NT2/D1 (cell line): ENCODE data around the gene ABAT.

ENCODE experiments used
- DNase-seq: peaks from one replicate; pipeline ENCODE4 v3.0.0-alpha.2; 2011; ENCODE audit warnings: low read depth, low spot score
- H3K27me3 ChIP-seq: 2 replicates; pipeline ENCODE4 v1.6.0; 2011; ENCODE audit warnings: mild to moderate bottlenecking; ENCODE audit not compliant: insufficient read length, insufficient read depth
- H3K36me3 ChIP-seq: 2 replicates; pipeline ENCODE4 v1.6.1; 2011; ENCODE audit warnings: mild to moderate bottlenecking, low read length, mixed read lengths; ENCODE audit not compliant: insufficient read depth, insufficient read length
- H3K4me1 ChIP-seq: 2 replicates; pipeline ENCODE4 v1.5.1; 2011; ENCODE audit not compliant: insufficient read depth, insufficient read length
- H3K4me3 ChIP-seq: 2 replicates; pipeline ENCODE4 v1.5.1; 2011; ENCODE audit warnings: low read depth; ENCODE audit not compliant: insufficient read length
- H3K9ac ChIP-seq: 2 replicates; pipeline ENCODE4 v1.6.0; 2011; ENCODE audit warnings: low read depth; ENCODE audit not compliant: insufficient read length
- H3K9me3 ChIP-seq: 2 replicates; pipeline ENCODE4 v1.5.1; 2011; ENCODE audit warnings: mild to moderate bottlenecking, low read length; ENCODE audit not compliant: insufficient read depth
- SUZ12 ChIP-seq: IDR thresholded peaks from 2 replicates; pipeline ENCODE4 v1.6.1; 2011; ENCODE audit not compliant: insufficient read length, insufficient read depth; ENCODE audit errors: extremely low read depth
- YY1 ChIP-seq: IDR thresholded peaks from 2 replicates; pipeline ENCODE4 v1.6.1; 2011; ENCODE audit not compliant: insufficient read length, insufficient read depth
- ZNF274 ChIP-seq: IDR thresholded peaks from 2 replicates; pipeline ENCODE4 v1.6.1; 2011; ENCODE audit warnings: mild to moderate bottlenecking, low read depth, low read length

ABAT gene

GRCh38 chr16:8806272-8806983, 132.0 kb downstream of the ABAT start:
- TF ChIP-seq ZNF274 (no peak), YY1 (no peak), SUZ12 (no peak)
- Histone ChIP-seq H3K4me3 (no peak overlapping the region), H3K36me3 (peaks cover 100% of the 10 kb centered on the region), H3K9me3 (no peaks in the 10 kb centered on the region), H3K9ac (no peak overlapping the region), H3K4me1 (no peaks in the 10 kb centered on the region), H3K27me3 (no peaks in the 10 kb centered on the region)
- no peak for DNase-seq

DNA sequence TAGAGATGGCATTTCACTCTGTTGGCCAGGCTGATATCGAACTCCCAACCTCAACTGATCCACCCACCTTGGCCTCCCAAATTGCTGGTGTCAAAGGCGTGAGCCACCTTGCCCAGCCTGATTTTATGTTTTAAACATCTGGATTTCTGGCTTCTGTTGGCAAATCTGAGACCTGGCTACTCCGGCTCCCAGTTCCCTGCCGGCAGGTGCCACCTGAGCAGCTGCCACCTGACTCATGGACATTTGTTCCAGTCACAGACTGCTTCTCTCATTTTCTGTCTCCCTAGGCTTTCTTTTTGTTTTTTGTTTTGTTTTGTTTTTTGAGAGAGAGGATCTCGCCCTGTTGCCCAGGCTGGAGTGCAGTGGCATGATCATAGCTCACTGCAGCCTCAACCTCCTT, 132.8 kb downstream of the ABAT start:
- Histone ChIP-seq H3K9ac (no peak overlapping the region), H3K9me3 (no peaks in the 10 kb centered on the region), H3K27me3 (no peaks in the 10 kb centered on the region), H3K4me1 (no peaks in the 10 kb centered on the region), H3K4me3 (no peak overlapping the region), H3K36me3 (peaks cover 100% of the 10 kb centered on the region)
- no peak for DNase-seq
- TF ChIP-seq SUZ12 (no peak), YY1 (no peak), ZNF274 (no peak)

DNA sequence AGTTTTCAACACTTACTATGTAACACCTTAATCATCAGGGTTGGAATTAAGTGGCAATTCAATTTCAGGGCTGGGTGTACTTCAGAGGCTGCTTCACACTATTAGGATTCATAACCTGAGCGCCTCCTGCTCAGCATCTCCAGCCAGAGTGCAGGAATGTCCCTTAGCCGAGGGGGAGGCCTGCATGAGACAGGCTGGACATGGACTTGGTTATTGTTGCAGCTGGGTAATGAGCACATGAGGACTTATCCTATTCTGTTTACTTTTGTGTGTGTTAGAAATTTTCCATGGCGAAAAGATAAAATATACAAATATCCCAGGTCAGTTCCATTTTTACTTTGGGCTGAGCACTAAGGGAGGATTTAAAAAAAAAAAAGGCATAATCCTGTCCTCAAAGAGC, 133.6 kb downstream of the ABAT start:
- no peak overlapping the region for H3K4me3 ChIP-seq
- H3K4me1 ChIP-seq: no peaks in the 10 kb centered on the region
- H3K36me3 ChIP-seq: peaks cover 100% of the 10 kb centered on the region
- TF ChIP-seq YY1 (no peak), SUZ12 (no peak), ZNF274 (no peak)
- H3K9me3 ChIP-seq: no peaks in the 10 kb centered on the region
- no peaks in the 10 kb centered on the region for H3K27me3 ChIP-seq
- H3K9ac ChIP-seq: no peak overlapping the region
- DNase-seq: no peak

DNA sequence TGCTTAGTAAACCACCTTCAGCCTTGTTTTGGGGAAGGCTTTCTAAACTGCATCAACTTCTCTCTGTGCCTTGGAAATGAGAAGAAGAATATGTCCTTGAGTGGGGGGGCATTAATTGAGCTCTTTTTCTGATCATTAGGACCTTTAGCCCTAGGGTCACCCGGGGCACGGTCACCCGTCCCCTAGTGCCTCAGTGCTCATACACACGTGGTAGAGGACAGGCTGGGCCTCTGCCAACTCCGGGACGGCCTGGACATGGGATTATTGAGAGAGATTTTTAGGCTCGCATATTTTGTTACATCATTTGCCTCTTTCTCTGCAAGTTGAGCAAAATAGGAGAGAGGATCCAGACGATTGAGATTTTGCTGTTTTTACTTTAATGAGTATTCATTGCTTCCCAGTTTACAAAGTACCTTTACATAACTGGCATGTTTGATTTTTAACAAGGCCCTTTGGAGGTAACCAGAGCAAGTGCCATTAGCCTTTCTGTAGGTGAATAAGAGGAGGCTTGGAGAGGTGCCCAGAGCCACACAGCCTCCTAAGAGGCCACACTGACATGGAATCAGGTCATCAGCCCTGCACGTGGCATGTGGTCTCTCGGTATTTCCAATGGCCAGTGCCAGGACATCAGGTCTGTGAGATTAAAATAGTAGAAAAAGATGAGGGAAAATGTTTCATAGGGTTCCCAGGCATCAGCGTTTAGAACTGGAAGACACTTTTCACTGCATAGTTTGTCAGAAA, 134.4 kb downstream of the ABAT start:
- H3K9ac ChIP-seq: no peak overlapping the region
- no peaks in the 10 kb centered on the region for H3K4me1 ChIP-seq
- DNase-seq: no peak
- no peak overlapping the region for H3K4me3 ChIP-seq
- no peak for TF ChIP-seq ZNF274
- TF ChIP-seq YY1: no peak
- no peak for TF ChIP-seq SUZ12
- H3K36me3 ChIP-seq: peaks cover 100% of the 10 kb centered on the region
- H3K27me3 ChIP-seq: no peaks in the 10 kb centered on the region
- H3K9me3 ChIP-seq: no peaks in the 10 kb centered on the region

DNA sequence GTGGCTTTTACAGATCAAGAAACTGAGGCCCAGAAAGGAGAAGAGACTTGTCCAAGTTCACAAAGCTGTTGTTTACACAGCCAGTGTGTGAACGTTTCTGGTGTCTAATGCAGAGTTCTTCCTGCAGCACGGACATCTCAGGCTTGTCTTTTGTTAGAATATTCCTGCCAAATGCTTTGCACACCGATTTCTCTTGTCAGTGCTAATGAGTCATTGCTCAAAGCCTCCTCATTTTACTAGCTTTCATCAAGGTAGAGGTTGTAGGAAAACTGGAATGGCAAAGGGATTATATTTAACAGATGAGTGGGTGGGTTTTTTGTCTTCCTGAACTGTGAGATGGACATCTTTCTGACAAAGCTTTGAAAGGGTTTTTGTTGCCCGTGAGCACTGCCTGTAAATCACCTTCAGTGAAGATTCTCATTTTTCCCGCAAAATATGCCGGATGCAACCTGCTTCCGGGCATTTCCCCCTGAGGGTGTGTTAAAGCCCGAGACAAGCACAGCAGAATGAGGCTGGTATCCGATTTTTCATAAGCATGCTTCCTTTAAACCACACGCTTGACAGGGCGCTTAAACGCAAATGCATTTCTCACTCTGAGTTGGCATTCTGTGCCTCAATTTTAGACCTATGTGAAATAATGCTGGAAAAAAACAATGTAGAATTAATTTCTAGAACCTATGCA, 137.9 kb downstream of the ABAT start:
- Histone ChIP-seq H3K9me3 (no peaks in the 10 kb centered on the region), H3K9ac (no peak overlapping the region), H3K27me3 (no peaks in the 10 kb centered on the region), H3K4me1 (no peaks in the 10 kb centered on the region), H3K4me3 (no peak overlapping the region), H3K36me3 (peaks cover 97% of the 10 kb centered on the region)
- TF ChIP-seq SUZ12 (no peak), YY1 (no peak), ZNF274 (no peak)
- DNase-seq: no peak

GRCh38 chr16:8814095-8814806, 139.8 kb downstream of the ABAT start:
- Histone ChIP-seq H3K36me3 (peaks cover 94% of the 10 kb centered on the region), H3K27me3 (no peaks in the 10 kb centered on the region), H3K9me3 (no peaks in the 10 kb centered on the region), H3K4me3 (no peak overlapping the region), H3K4me1 (no peaks in the 10 kb centered on the region), H3K9ac (no peak overlapping the region)
- no peak for DNase-seq
- TF ChIP-seq SUZ12 (no peak), ZNF274 (no peak), YY1 (no peak)
